GM23248 (cell line): ENCODE data around the gene CACNB2. TPM values are rescaled to one million over a fixed set of nuclear protein-coding genes. Genes with fewer than 3 reads are reported as not detected.

Source experiments
- polyA plus RNA-seq: library from polyadenylated mRNA; unstranded; fragments of >200 nt; fragmentation: Nextera tagmentation; extraction: Ambion mirVana; gene quantifications from 2 replicates; pipeline ENCODE4 v1.2.1, GENCODE V29; 2016
- total RNA-seq: library from RNA; depleted of rRNA; stranded (reverse); fragments of >200 nt; shearing (Covaris generic); gene quantifications from 2 replicates; pipeline ENCODE4 v1.2.3, GENCODE V29; 2014; rRNA removed

Gene CACNB2
- total and polyA plus RNA-seq, 2 experiments from 2014 or later, result 0.31 to 0.32 TPM

Other genes with a start within 250 kb of the CACNB2 start
- not detected in 2 replicates for gene SLC39A12, start 188.5 kb upstream of the CACNB2 start, total RNA-seq
- gene SLC39A12, start 188.5 kb upstream of the CACNB2 start, polyA plus RNA-seq, result not detected in 2 replicates